MV-4-11 (cell line): ENCODE measurements around the gene ARID3B.

ENCODE experiments used
- DNase-seq: peaks from one replicate; lab custom pipeline; 2025; lab: John Stamatoyannopoulos, UW

The ARID3B gene

DNA sequence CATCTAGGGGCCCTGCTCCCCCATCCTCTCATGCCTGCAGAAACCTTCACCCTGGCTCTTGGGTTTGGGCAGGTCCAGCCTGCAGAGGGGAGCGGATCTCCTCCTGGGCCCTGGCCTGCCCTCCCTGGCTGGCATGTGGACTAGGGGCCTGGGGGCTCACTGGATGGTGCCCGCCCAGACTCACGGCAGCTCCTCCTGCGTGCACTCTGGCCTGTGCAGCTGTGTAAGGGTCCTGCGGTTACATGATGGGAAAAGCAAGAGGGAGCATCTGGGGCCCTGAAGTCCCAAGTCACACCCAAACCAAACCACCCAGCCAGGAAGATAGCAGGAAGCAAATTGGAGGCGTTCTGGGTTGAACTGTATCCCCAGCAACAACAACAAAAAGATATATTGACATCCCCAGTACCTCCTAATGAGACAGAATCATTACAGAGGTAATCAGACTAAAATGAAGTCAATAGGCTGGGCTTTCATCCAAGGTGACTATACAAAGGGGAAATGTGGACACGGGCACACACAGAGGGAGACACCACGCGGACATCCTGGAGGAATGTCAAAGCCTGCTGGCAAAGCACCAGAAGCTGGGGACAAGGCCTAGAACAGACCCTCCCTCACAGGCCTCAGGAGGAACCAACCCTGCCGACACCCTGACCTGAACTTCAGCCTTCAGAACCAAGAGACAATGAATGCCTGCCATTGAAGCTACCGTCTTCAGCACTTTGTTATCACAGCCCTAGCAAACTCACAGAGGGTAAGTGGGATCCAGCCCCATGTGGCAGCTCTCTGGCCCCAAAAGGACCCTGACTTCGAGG is 64.2 kb downstream of the ARID3B start:
- DNase-seq, result no peak

DNA sequence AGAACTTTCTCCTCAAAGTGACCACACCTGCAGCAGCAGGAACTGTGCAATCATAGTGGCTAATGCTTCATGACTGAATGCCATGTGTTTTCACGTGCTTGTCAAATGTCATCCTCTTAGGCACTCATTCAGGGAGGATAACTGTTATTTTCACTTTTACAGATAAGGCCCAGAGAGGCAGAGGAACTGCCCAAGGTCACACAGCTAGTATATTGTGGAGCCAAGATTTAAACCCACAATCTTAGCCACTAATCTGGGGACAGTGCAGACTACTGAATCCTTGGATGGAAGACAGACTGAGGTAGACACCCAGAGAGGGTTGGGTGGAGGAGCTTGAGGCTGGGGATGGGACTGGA is 64.8 kb downstream of the ARID3B start:
- no peak for DNase-seq

DNA sequence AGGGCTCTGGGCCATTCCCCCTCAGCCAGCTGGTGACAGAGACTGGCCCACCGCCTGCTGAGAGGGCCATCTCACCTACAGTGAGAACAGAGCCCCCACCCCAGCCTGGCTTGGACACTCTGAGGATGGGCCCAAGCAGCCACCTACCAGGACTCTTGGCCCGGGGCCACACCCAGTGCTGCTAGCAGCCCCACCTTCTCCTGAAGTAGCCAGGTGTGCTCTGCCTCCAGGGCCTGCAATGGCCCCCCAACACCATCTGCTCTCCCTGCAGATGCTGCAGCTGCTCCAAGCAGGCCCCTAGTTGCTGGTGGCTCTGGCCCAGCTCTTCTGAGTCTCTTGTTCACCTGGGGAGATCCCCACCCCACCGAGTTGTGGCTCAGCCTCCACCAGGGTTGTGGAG is 67.8 kb downstream of the ARID3B start:
- no peak for DNase-seq

DNA sequence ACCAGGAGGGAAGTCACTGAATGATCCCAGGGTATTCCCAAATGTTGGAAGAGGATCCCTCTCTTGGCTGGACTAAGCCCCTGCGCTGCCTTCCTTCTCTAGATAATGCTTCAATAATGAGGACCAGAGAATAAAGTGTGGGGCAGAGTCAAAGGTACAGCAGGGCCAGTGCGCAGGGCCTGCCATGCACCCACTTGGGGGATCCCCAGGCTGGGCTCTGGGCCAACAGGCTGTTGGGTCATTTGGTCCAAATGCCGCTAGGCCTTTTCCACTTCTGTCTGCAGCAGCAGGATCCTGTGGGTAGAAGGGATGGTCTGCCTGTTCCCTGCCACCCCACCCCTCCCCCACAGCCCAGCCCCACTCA is 68.9 kb downstream of the ARID3B start:
- DNase-seq, result no peak

DNA sequence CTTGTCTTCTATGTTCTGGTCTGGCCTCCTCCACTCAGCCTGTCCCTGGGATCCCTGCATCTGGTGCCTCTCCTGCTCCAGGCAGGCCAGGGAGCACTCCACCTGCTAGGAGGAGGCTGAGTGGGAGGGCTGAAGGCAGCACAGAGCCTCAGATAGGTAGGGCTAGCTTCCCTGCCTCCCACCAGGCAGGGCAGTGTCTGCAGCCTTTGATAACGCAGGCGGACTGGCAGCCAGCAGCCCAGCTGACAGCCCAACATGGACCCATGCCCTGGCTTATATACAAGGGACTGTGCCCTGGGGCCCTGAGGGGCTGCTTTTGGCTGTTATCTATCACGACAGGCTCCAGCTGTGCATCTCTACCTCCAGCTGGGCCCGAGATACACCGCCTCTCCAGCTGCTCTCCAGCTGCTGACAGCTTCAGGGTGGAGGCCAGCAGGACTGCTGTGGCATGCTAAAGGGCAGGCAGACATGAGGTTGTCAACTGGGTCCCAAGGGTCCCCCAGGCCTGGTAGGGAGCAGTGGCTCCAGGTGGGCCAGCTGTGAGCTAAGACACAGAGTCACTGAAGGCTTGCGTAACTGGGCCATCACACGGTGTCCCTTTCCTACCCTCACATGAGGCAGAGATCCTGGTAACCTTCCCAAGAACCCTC is 69.4 kb downstream of the ARID3B start:
- DNase-seq, result peak; percentile 11

DNA sequence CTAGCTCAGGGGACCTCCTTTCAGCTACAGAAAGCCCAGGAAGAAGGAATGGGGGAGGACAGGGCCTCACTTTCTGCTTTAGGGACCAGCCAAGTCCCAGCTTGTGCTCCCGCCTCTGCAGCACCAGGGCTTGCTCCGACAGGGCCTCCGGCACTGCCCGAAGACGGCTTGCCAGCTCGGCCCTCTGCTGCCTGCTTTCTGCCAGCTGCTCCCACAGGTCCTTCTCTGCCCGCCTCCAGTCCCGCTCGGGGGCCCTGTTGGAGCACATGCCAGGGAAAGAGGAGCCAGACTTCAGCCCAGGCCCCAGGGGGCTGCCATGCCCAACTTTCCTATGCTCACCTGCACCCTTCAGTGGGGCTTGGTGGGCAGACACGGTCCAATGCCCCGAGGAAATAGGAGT is 70.3 kb downstream of the ARID3B start:
- no peak for DNase-seq

DNA sequence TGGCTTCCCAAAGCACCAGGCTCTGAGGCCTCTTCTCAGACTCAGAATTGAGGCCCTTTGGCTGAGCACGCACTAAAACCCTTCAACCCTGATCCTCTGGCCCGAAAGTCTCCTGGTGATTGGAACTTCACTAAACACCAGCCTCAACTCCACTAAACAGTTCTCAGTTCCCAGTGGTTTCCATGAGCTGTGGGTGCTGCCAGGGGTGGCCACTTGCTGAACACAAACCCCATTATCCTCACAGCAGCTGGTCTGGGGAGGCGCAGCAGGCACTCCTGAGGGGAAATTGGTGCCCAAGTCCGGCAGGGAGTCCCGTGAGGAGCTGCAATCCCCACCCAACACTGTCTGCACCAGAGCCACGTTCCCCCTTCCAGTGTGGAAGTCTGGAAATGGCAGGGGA is 70.8 kb downstream of the ARID3B start:
- no peak for DNase-seq

DNA sequence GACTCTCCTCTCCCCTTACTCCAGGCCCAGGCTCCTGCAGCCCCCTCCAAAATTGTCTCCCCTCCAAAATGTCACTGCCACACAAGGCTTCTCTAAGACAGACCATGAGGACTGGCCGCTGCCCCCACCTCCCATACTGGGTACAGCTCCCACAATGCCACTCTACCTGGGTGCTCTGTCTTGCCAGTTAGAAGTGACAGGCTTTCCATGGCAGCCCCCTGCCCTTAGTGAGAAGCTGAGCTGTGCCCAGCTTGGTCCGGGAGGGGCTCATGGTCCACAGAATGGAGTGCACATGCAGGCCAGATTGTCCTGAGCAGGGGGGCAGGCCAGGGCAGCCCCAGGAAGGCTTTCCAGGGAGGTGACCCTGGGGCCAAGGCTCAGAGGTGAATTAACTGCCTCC is 71.7 kb downstream of the ARID3B start:
- DNase-seq, result no peak

DNA sequence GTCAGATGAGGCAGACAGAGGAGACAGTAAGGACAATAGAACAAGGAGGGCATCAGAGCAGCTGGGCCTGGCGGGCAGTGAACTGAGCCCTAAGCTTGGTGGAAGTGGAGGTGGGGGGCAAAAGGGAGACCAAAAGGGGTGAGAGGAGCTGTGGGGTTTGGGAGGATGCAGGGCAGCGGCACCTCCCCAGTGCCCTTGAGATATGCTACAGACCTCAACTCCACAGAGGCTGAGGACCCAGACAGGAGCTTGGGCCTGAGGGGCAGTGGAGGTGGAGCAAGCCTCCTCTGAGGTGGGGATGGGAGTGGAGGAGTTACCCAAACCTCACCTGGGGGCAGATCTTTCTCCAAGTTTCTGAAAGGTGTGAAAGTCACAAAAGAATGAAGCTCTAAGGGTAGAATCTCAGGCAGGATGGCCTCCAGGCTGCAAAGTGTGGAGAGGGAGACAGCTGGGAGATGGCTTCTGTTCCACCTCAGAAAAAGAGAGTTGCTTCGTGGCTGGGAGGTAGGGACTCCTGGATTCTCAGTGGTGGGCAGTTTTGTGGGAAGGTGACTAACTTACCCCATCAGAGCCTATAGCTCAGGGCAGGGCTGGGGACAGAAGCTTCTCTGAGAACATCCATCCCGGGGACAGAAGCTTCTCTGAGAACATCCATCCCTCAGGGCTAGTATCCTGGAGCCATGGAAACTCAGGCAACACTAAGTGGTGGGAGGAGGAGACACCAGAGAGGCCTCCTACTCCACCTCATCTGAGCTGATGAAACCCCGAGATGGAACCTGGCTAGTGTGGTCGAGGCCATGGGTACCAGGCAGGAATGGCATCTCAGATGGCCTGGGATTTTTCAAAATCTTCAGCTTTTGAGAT is 72.3 kb downstream of the ARID3B start:
- no peak for DNase-seq

DNA sequence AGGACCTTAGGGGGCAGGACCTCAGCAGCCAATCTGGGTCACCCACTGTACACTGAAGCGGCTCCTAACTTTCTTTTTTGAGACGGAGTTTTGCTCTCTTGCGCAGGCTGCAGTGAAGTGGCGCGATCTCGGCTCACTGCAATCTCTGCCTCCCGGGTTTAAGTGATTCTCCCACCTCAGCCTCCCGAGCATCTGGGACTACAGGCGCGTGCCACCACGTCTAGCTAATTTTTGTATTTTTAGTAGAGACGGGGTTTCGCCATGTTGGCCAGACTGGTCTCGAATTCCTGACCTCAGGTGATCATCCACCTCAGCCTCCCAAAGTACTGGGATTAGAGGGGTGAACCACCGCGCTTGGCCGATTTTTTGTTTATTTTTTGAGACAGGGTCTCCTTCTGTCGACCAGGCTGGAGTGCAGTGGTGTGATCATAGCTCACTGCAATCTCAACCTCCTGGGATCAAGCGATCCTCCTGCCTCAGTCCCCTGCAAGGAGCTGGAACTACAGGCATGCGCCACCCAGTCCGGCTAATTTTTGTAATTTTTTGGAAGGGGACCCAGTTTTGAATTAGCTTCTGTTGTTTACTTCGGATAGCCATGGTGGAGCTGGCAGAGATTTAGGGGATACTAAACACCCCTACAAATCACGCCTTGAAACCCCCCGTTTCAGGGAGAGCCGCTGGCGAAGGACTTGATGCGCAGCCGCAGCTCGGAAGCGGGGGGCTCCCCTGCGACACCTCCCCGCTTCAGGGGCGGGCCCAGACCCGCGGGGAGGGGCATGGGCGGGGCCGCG is 73.1 kb downstream of the ARID3B start:
- no peak for DNase-seq

DNA sequence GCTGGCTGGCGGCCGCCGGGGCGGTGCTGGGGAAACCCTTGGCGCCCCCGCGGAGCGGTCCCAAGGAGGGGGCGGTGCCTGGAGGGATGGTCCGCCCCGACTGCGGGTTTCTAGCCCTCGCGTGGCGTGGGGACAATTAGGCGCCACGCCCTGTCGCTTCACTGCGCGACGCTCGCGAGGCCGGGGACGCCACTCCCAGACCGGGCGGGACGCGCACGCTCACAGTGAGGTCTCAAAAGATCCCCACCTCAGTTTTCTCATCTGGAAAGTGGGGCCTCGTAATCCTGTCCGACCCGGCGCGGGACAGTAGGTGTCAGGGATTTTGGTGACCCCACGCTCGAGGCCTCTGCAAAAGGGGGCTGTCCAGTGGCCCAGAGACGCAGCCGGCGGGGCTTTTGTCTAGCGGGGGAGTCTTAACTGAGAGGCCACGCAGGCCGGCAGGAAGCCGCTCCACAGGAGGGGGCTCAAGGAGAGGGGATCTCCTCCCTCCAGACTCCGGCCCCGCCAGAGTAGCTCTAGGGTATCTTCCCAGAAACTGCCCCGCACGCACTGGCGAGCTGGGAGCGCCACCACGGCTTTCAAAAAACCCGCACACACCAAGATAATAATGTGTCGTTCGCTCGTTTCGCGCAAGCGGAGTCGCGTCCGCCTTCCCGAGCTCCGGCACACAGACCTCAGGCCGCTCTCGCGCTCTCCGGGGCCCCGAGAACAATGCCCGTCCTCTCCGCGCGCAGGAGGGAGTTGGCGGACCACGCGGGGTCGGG is 73.9 kb downstream of the ARID3B start:
- peak; percentile 83 for DNase-seq

DNA sequence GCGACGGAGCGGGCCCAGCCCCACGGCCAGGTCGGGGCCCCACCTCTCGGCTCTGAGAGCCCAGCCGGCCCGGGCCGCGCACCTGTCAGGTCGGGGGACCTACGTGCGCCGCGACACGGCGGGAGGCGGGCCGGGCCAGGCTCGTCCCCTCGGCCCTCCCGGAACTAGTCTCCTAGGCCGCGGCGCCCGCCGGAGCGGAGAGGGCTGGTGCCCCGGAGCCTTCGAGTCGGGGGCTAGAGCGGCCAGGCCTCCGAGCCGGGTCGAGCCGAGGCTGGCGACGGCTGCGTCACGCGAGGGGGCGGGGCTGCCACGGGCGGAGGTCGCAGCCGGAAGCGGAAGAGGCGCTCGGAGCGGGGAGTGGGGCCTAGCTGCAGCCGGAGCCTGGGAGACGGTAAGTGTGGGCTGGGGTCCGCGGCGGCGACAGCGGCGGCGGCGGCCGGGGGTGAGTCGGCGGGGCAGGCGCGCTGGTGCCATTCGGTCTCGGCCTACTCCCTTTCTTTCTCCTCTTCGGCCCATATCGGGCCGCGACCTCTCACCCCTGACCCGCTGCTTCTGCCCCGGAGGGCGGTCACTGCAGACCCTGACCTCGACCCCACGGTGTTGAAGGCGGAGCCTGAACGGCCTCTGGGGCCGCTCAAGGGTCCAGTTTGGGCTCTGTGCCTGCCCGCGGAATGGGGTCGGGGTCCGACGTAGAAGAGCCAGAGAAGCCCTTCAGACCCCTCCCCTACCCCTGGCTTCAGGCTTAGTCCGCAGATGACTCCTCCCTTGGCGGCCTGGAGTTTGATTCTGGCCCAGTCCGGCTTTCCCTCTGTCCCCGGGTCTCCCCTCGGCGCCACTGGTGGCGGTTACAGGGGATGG is 74.7 kb downstream of the ARID3B start, which contains the start of gene CLK3:
Gene CLK3, plus strand, starts transcription at position 329 of the 858 bp plus-strand sequence. CDS start 3,361 bp downstream, outside the sequence.
- peak; percentile 84 for DNase-seq

DNA sequence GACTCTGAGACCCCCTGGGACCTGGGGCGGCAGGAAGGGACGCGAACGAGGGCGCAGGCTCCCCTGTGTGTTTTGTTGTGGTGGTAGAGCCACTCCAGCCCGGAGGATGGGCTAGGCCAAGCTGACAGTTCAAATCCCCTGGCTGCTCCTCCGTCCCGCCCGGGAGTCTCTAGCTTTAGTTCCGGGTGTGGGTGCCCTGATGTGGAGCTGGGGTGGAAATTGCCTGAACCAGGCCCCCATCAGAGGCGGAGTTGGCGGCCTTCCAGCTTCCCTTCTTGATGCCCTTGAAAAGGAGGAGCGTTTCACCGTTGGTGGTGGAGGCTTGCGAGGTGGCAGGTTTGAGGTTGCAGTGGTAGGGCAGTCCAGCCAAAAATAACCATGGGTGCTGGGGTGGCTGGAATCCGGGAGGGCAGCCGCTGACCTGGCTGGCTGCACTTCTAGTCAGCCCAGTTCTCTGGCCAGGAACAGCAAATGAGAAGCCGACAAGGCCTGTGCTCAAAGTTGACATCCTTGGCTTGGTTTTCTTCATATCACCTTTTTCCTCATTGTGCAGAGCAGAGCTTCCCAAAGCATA is 75.4 kb downstream of the ARID3B start:
- DNase-seq, result peak; percentile 66

DNA sequence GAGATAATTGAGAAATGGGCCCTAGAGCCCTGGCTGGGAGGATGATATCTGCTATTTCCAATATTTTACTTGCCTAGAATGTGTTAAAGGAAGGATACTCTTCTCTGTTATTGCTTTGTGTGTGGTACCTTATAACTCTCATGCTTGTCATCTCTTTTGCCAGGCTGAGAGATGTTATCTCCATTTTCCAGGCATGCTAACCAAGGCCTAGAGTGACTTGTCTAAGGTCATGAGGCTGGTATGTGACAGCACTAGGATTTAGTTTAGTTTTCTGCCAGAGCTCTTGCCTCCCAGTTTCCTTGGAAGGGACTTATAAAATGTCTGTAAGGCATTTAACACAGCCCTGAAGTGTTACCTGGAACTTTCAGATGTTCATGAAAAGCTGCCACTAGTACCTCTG is 76.0 kb downstream of the ARID3B start:
- DNase-seq, result no peak

DNA sequence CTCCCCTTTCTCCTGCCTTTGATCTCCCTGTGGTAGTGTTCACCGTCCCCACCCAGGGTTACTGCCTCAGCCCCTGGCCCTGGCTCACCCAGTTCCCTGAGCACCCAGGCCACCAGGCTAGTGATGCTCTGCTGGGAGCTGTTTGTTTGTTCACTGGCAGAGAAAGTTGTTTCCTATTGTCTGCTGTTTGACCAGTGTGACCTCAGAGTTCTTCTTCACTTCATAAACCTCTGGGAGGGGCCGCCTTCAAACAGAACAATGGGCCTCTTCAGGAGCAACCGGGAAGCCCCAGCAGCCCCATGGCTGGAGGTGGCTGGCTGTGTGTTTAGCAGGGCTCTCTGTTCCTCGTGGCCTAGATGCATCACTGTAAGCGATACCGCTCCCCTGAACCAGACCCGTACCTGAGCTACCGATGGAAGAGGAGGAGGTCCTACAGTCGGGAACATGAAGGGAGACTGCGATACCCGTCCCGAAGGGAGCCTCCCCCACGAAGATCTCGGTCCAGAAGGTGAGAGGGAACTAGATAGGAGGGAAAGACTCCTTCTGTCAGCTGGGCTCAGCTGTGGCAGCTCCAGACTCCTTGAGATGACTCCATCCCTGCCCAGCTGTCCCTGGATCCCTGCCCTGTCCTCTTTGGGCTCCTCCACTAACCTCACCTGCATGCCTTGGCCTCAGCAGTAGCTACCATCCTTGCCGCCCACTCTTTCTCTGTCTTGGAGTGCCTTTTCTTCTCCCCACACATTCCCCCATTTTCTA is 78.0 kb downstream of the ARID3B start:
- no peak for DNase-seq

DNA sequence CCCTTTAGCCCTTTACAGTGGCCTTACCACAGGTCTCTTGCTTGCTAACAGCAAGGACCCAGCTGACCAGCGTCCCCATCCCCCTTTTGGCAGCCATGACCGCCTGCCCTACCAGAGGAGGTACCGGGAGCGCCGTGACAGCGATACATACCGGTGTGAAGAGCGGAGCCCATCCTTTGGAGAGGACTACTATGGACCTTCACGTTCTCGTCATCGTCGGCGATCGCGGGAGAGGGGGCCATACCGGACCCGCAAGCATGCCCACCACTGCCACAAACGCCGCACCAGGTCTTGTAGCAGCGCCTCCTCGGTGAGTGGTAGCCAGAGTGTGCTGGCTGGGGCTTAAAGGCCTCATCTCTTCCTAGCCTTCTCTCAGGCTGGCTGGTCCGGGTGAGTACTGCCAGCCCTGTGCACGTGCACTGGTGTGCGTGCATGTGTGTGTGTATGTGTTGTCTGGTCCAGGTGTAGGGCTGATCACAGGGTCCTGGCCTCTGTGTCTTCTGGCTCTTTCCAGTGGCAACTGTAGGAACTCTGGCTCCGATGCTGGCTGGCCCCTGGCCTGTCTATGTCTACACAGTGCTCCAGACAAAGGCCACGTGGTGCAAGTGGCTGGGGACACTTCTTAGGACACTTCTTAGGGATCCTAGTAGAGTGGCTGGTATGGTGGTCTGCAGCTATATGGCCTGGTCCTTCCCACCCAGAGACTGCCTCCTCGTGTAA is 79.1 kb downstream of the ARID3B start:
- no peak for DNase-seq

DNA sequence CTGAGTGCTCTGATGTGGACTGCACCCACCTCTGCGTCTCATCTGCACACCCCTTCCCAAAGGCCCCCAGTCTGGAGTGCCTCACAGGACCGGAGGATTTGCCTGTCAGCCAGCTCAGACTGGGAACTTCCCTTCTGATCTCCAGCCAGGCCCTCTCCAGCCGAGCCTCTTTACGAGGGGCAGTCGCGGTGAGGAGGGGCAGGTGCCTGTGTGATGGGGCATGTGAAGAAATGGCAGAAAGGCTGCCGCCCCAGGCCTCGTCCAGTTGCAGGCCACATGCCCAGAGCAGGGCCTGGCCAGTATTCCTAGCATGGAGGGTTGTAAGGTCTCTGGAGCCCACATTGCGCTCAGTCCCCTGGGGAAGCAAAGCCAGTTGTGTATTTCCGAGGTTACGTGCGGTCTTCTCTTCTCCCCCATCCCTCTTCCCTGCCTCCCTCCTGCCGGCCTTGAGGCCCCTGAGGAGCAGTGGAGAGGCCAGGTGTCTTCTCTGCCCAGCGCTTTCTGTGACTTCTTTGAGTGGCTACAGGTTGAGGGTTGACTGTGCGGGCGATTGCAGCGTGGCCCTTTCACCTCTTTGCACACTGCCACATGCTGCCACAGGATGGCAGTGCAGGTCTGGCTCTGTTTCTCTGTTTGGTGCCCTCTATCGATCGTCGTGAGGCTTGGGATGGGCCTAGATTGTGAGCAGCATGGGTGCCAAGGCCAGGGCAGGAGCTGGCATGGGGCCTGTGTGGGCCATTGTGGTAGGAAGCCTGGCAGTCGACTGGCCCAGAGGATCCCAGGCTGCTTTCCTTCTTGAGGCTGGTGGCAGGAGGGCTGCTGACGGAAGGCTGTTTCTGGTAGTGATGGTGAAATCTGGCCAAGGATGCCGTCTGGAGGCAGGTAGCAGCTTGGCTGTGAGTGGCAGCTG is 79.9 kb downstream of the ARID3B start:
- peak; percentile 65 for DNase-seq
